HEK293 (cell line): ENCODE data around the gene AXIN1.

Experiments used
- GFI1B ChIP-seq: fragments of 450-650 bp; formaldehyde crosslinking; IDR thresholded peaks from 2 replicates; pipeline ENCODE4 v1.5.1; 2016; ENCODE audit warnings: missing biosample characterization, missing genetic modification characterization
- GLIS1 ChIP-seq: fragments of 450-650 bp; formaldehyde crosslinking; IDR thresholded peaks from 2 replicates; pipeline ENCODE4 v1.5.1; 2016; ENCODE audit warnings: missing biosample characterization, missing genetic modification characterization
- HOXD13 ChIP-seq: sonication (generic); formaldehyde crosslinking; IDR thresholded peaks from 2 replicates; pipeline ENCODE4 v1.8.0; 2022; ENCODE audit warnings: missing genetic modification reagents, borderline replicate concordance
- KLF1 ChIP-seq: fragments of 450-650 bp; formaldehyde crosslinking; IDR thresholded peaks from 2 replicates; pipeline ENCODE4 v1.5.1; 2016; ENCODE audit warnings: missing biosample characterization, missing genetic modification characterization
- MZF1 ChIP-seq: fragments of 450-650 bp; formaldehyde crosslinking; IDR thresholded peaks from 2 replicates; pipeline ENCODE4 v1.5.1; 2017; ENCODE audit warnings: missing biosample characterization, missing genetic modification characterization, borderline replicate concordance
- PRDM1 ChIP-seq: fragments of 450-650 bp; formaldehyde crosslinking; IDR thresholded peaks from 2 replicates; pipeline ENCODE4; 2016; ENCODE audit warnings: missing biosample characterization, missing genetic modification characterization
- SP7 ChIP-seq: fragments of 450-650 bp; formaldehyde crosslinking; IDR thresholded peaks from 2 replicates; pipeline ENCODE4 v1.5.1; 2016; ENCODE audit warnings: missing biosample characterization, missing genetic modification characterization
- YY1 ChIP-seq: fragments of 450-650 bp; formaldehyde crosslinking; IDR thresholded peaks from 2 replicates; pipeline ENCODE4 v1.5.1; 2018; ENCODE audit warnings: missing biosample characterization, missing genetic modification characterization
- ZBTB7A ChIP-seq: fragments of 450-650 bp; formaldehyde crosslinking; IDR thresholded peaks from 2 replicates; pipeline ENCODE4 v1.5.1; 2016; ENCODE audit warnings: low read depth, missing biosample characterization, missing genetic modification characterization
- ZIC2 ChIP-seq: fragments of 450-650 bp; formaldehyde crosslinking; IDR thresholded peaks from 2 replicates; pipeline ENCODE4 v1.5.1; 2016; ENCODE audit warnings: missing biosample characterization, missing genetic modification characterization
- ZNF10 ChIP-seq: fragments of 450-650 bp; formaldehyde crosslinking; IDR thresholded peaks from 2 replicates; pipeline ENCODE4 v1.5.1; 2017; ENCODE audit warnings: missing biosample characterization, missing genetic modification characterization
- ZNF114 ChIP-seq: fragments of 450-650 bp; formaldehyde crosslinking; IDR thresholded peaks from 2 replicates; pipeline ENCODE4 v1.5.0; 2017; ENCODE audit warnings: missing biosample characterization, missing genetic modification characterization
- ZNF19 ChIP-seq: fragments of 450-650 bp; formaldehyde crosslinking; IDR thresholded peaks from 2 replicates; pipeline ENCODE4; 2016; ENCODE audit warnings: missing biosample characterization, missing genetic modification characterization, low read depth
- ZNF211 ChIP-seq: fragments of 450-650 bp; formaldehyde crosslinking; IDR thresholded peaks from 2 replicates; pipeline ENCODE4 v1.5.1; 2016; ENCODE audit warnings: low read depth, missing biosample characterization, missing genetic modification characterization
- ZNF239 ChIP-seq: fragments of 450-650 bp; formaldehyde crosslinking; IDR thresholded peaks from 2 replicates; pipeline ENCODE4 v1.5.1; 2016; ENCODE audit warnings: missing biosample characterization, missing genetic modification characterization
- ZNF311 ChIP-seq: fragments of 450-650 bp; formaldehyde crosslinking; IDR thresholded peaks from 2 replicates; pipeline ENCODE4 v1.5.1; 2017; ENCODE audit warnings: missing biosample characterization, missing genetic modification characterization, borderline replicate concordance
- ZNF335 ChIP-seq: fragments of 450-650 bp; formaldehyde crosslinking; conservative IDR thresholded peaks from 2 replicates; pipeline ENCODE4 v1.5.1; 2016; ENCODE audit warnings: missing biosample characterization, missing genetic modification characterization
- ZNF341 ChIP-seq: fragments of 450-650 bp; formaldehyde crosslinking; IDR thresholded peaks from 2 replicates; pipeline ENCODE4; 2016; ENCODE audit warnings: low read depth, missing biosample characterization, missing genetic modification characterization
- ZNF366 ChIP-seq: fragments of 450-650 bp; formaldehyde crosslinking; conservative IDR thresholded peaks from 2 replicates; pipeline ENCODE4 v1.5.1; 2016; ENCODE audit warnings: missing biosample characterization, missing genetic modification characterization
- ZNF48 ChIP-seq: fragments of 450-650 bp; formaldehyde crosslinking; IDR thresholded peaks from 2 replicates; pipeline ENCODE4 v1.5.1; 2016; ENCODE audit warnings: missing biosample characterization, missing genetic modification characterization
- ZNF544 ChIP-seq: fragments of 450-650 bp; formaldehyde crosslinking; IDR thresholded peaks from 2 replicates; pipeline ENCODE4 v1.5.0; 2017; ENCODE audit warnings: missing biosample characterization, missing genetic modification characterization
- ZNF785 ChIP-seq: fragments of 450-650 bp; formaldehyde crosslinking; IDR thresholded peaks from 2 replicates; pipeline ENCODE4 v1.5.1; 2016; ENCODE audit warnings: missing biosample characterization, missing genetic modification characterization
- TF ChIP-seq, protein P1 (sequence below): fragments of 450-650 bp; formaldehyde crosslinking; conservative IDR thresholded peaks from 2 replicates; pipeline ENCODE4 v1.5.1; 2016; ENCODE audit warnings: low read depth, missing biosample characterization, missing genetic modification characterization
- TF ChIP-seq, protein P2 (sequence below): fragments of 450-650 bp; formaldehyde crosslinking; IDR thresholded peaks from 2 replicates; pipeline ENCODE4 v1.5.1; 2016; ENCODE audit warnings: missing biosample characterization, missing genetic modification characterization
- TF ChIP-seq, protein P3 (sequence below): fragments of 450-650 bp; formaldehyde crosslinking; optimal IDR thresholded peaks from 2 replicates; pipeline ENCODE3; 2016; ENCODE audit warnings: missing biosample characterization, mild to moderate bottlenecking, missing genetic modification characterization
- TF ChIP-seq, protein P4 (sequence below): fragments of 450-650 bp; formaldehyde crosslinking; IDR thresholded peaks from 2 replicates; pipeline ENCODE4 v1.5.1; 2016; ENCODE audit warnings: missing biosample characterization, missing genetic modification characterization
- TF ChIP-seq, protein P5 (sequence below): fragments of 450-650 bp; formaldehyde crosslinking; IDR thresholded peaks from 2 replicates; pipeline ENCODE4 v1.5.1; 2016; ENCODE audit warnings: missing biosample characterization, missing genetic modification characterization

Gene AXIN1

DNA sequence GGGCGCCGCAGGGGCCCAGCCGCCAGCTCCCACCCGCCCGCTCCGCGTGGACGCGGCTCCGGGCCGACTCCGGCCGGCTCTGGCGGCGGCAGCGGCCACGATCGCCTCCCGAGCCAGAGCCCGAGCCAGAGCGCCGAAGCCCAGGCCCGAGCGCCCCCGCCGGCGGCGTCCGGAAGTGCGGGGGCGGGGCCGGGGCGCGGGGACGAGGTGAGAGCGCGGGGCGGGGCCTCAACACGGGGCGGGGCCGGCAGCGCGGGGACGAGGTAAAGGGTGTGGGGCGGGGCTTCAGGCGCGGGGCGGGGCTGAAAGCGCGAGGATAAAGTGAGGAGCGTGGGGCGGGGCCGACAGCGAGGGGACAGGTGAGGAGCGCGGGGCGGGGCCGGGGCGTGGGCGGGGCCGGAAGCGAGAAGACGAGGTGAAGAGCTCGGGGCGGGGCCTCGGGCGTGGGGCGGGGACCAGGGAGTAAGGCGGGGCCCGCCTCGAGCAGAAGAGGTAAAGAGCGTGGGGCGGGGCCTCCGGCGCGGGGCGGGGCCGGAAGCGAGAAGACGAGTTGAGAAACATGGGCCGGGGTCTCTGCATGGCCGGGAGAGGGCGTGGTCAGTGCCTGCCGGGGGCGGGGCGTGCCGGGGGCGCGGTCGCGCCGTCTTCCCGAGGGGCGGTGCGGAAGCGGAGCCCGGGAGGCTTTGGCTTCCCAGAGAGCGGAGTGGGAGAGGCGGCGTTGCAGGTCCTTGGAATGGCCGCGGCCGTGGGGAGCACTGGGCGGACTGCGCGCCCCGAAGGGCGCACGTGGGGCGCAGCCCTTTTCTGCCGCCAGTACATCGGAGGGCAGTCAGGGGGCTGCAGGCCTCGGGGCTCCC, at the start of gene AXIN1 (continued):
- TF ChIP-seq, protein P1, sequence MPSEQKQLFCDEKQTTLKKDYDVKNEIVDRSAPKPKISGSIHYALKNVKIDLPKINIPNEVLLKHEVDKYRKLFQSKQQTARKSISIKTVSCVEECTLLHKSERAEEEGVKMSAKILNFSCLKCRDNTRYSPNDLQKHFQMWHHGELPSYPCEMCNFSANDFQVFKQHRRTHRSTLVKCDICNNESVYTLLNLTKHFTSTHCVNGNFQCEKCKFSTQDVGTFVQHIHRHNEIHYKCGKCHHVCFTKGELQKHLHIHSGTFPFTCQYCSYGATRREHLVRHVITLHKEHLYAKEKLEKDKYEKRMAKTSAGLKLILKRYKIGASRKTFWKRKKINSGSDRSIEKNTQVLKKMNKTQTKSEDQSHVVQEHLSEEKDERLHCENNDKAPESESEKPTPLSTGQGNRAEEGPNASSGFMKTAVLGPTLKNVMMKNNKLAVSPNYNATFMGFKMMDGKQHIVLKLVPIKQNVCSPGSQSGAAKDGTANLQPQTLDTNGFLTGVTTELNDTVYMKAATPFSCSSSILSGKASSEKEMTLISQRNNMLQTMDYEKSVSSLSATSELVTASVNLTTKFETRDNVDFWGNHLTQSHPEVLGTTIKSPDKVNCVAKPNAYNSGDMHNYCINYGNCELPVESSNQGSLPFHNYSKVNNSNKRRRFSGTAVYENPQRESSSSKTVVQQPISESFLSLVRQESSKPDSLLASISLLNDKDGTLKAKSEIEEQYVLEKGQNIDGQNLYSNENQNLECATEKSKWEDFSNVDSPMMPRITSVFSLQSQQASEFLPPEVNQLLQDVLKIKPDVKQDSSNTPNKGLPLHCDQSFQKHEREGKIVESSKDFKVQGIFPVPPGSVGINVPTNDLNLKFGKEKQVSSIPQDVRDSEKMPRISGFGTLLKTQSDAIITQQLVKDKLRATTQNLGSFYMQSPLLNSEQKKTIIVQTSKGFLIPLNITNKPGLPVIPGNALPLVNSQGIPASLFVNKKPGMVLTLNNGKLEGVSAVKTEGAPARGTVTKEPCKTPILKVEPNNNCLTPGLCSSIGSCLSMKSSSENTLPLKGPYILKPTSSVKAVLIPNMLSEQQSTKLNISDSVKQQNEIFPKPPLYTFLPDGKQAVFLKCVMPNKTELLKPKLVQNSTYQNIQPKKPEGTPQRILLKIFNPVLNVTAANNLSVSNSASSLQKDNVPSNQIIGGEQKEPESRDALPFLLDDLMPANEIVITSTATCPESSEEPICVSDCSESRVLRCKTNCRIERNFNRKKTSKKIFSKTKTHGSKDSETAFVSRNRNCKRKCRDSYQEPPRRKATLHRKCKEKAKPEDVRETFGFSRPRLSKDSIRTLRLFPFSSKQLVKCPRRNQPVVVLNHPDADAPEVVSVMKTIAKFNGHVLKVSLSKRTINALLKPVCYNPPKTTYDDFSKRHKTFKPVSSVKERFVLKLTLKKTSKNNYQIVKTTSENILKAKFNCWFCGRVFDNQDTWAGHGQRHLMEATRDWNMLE (tag by site-specific recombination), result no peak
- TF ChIP-seq, protein P2, sequence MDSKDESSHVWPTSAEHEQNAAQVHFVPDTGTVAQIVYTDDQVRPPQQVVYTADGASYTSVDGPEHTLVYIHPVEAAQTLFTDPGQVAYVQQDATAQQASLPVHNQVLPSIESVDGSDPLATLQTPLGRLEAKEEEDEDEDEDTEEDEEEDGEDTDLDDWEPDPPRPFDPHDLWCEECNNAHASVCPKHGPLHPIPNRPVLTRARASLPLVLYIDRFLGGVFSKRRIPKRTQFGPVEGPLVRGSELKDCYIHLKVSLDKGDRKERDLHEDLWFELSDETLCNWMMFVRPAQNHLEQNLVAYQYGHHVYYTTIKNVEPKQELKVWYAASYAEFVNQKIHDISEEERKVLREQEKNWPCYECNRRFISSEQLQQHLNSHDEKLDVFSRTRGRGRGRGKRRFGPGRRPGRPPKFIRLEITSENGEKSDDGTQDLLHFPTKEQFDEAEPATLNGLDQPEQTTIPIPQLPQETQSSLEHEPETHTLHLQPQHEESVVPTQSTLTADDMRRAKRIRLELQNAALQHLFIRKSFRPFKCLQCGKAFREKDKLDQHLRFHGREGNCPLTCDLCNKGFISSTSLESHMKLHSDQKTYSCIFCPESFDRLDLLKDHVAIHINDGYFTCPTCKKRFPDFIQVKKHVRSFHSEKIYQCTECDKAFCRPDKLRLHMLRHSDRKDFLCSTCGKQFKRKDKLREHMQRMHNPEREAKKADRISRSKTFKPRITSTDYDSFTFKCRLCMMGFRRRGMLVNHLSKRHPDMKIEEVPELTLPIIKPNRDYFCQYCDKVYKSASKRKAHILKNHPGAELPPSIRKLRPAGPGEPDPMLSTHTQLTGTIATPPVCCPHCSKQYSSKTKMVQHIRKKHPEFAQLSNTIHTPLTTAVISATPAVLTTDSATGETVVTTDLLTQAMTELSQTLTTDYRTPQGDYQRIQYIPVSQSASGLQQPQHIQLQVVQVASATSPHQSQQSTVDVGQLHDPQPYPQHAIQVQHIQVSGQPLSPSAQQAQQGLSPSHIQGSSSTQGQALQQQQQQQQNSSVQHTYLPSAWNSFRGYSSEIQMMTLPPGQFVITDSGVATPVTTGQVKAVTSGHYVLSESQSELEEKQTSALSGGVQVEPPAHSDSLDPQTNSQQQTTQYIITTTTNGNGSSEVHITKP, result 0 out of 2 replicates have a peak, but pooled peaks have one; percentile 41
- TF ChIP-seq ZNF48 (tag by site-specific recombination), result no peak
- no peak for TF ChIP-seq ZNF10 (tag by site-specific recombination)
- TF ChIP-seq HOXD13, result no peak
- TF ChIP-seq ZNF785 (tag by site-specific recombination), result no peak
- TF ChIP-seq ZNF335 (tag by site-specific recombination), result peak; percentile 66
- no peak for TF ChIP-seq ZNF19 (tag by site-specific recombination)
- peak; percentile 96 for TF ChIP-seq ZNF341
- TF ChIP-seq SP7 (tag by site-specific recombination), result 0 out of 2 replicates have a peak, but pooled peaks have one; percentile 11
- no peak for TF ChIP-seq PRDM1 (tag by site-specific recombination)
- no peak for TF ChIP-seq MZF1
- TF ChIP-seq ZNF211 (tag by site-specific recombination), result no peak
- peak; percentile 62; the same call in 1 of the 2 replicates for TF ChIP-seq YY1 (tag by site-specific recombination)
- TF ChIP-seq KLF1 (tag by site-specific recombination), result peak; percentile 97
- TF ChIP-seq ZNF311 (tag by site-specific recombination), result no peak
- TF ChIP-seq ZIC2, result 0 out of 2 replicates have a peak, but pooled peaks have one; percentile 11
- peak; percentile 59 for TF ChIP-seq GLIS1 (tag by site-specific recombination)
- no peak for TF ChIP-seq ZNF239 (tag by site-specific recombination)
- TF ChIP-seq ZBTB7A (tag by site-specific recombination), result peak; percentile 18; the same call in 1 of the 2 replicates
- TF ChIP-seq, protein P3, sequence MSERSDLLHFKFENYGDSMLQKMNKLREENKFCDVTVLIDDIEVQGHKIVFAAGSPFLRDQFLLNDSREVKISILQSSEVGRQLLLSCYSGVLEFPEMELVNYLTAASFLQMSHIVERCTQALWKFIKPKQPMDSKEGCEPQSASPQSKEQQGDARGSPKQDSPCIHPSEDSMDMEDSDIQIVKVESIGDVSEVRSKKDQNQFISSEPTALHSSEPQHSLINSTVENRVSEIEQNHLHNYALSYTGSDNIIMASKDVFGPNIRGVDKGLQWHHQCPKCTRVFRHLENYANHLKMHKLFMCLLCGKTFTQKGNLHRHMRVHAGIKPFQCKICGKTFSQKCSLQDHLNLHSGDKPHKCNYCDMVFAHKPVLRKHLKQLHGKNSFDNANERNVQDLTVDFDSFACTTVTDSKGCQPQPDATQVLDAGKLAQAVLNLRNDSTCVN (tag by site-specific recombination), result peak; percentile 72
- TF ChIP-seq, protein P4, sequence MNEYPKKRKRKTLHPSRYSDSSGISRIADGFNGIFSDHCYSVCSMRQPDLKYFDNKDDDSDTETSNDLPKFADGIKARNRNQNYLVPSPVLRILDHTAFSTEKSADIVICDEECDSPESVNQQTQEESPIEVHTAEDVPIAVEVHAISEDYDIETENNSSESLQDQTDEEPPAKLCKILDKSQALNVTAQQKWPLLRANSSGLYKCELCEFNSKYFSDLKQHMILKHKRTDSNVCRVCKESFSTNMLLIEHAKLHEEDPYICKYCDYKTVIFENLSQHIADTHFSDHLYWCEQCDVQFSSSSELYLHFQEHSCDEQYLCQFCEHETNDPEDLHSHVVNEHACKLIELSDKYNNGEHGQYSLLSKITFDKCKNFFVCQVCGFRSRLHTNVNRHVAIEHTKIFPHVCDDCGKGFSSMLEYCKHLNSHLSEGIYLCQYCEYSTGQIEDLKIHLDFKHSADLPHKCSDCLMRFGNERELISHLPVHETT, result no peak
- no peak for TF ChIP-seq ZNF366 (tag by site-specific recombination)
- TF ChIP-seq GFI1B, result no peak
- no peak for TF ChIP-seq ZNF114 (tag by site-specific recombination)
- TF ChIP-seq, protein P5, sequence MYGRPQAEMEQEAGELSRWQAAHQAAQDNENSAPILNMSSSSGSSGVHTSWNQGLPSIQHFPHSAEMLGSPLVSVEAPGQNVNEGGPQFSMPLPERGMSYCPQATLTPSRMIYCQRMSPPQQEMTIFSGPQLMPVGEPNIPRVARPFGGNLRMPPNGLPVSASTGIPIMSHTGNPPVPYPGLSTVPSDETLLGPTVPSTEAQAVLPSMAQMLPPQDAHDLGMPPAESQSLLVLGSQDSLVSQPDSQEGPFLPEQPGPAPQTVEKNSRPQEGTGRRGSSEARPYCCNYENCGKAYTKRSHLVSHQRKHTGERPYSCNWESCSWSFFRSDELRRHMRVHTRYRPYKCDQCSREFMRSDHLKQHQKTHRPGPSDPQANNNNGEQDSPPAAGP (tag by site-specific recombination), result peak; percentile 34; the same call in 1 of the 2 replicates
- no peak for TF ChIP-seq ZNF544 (tag by site-specific recombination)
